22Rv1 (cell line): Measurements from ENCODE around the gene RICTOR.

ENCODE experiments used
- CTCF ChIP-seq: fragments of 450-650 bp; IDR thresholded peaks from 2 replicates; pipeline ENCODE4 v1.5.1; 2017; ENCODE audit warnings: mild to moderate bottlenecking
- ZFX ChIP-seq: fragments of 450-650 bp; IDR thresholded peaks from 2 replicates; pipeline ENCODE4 v1.6.1; 2017; ENCODE audit warnings: antibody characterized with exemption, borderline replicate concordance

DNA sequence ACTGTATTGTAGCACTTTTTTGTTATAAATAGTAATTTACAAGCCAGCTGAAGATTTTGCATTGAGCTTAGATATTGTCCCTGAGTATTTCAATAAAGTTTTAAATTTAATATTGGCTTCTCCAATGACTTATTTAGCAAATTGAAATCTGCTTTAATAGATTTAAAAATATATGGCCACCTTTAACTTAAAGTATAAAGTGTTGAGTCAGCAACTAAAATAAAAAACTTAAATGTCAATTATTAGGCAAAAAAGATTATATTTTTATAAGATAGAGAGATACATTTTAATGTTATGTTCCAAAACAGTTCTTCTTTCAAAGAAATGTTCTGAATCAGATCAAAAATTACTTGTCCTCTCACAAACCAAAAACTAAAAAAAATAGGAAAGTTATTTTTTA lies 167.7 kb downstream of the RICTOR start:
- TF ChIP-seq CTCF (no peak), ZFX (no peak)
